Gastrocnemius medialis (tissue), 4 donors: Measurements from ENCODE around the gene ZMYND15. TPM values are rescaled to one million over a fixed set of nuclear protein-coding genes. Genes with fewer than 3 reads are reported as not detected.
"Not testable (repeated sequence)": the region's sequence is repeated elsewhere in the genome, so short reads cannot be mapped to it uniquely, and the experiment has no call there.

Experiments
- ATAC-seq, 2 donors: fragments of 150-250 bp; one replicate each; pipeline ENCODE4 v1.9.1; 2016
- DNase-seq, 2 donors: peaks; one replicate each; pipeline ENCODE4 v3.0.0-alpha.2; 2019
- H3K27ac ChIP-seq, 4 donors: fragments of 200-600 bp; sonication (generic); 1 replicate in 1 of 4; 2 replicates in 3 of 4; pipeline ENCODE4 v1.5.1; 2016 to 2018; ENCODE audit warnings: mild to moderate bottlenecking in 2 of 4, moderate library complexity in 1 of 4
- H3K27me3 ChIP-seq, 3 donors: fragments of 200-600 bp; sonication (generic) in 2 of 3; 1 replicate in 1 of 3; 2 replicates in 2 of 3; pipeline versions ENCODE4 v1.5.1 to v1.6.0; 2016 to 2019; ENCODE audit warnings: mild to moderate bottlenecking in 1 of 3, moderate library complexity in 1 of 3
- H3K36me3 ChIP-seq, 2 donors: fragments of 200-600 bp; sonication (generic) in 1 of 2; one replicate each; pipeline ENCODE4 v1.5.1; 2017 to 2018
- H3K4me1 ChIP-seq, 2 donors: fragments of 200-600 bp; sonication (generic) in 1 of 2; one replicate each; pipeline ENCODE4 v1.5.1; 2016 to 2017; ENCODE audit warnings: mild to moderate bottlenecking in 2 of 2
- H3K4me3 ChIP-seq, 4 donors: fragments of 200-600 bp; sonication (generic) in 3 of 4; 1 replicate in 1 of 4; 2 replicates in 3 of 4; pipeline ENCODE4 v1.5.1; 2016 to 2019; ENCODE audit warnings: mild to moderate bottlenecking in 2 of 4
- H3K9me3 ChIP-seq, 3 donors: fragments of 200-600 bp; sonication (generic) in 2 of 3; 1 replicate in 1 of 3; 2 replicates in 2 of 3; pipeline ENCODE4 v1.5.1; 2016 to 2019
- POLR2A ChIP-seq, 2 donors: fragments of 450-650 bp; IDR thresholded peaks; one replicate each; pipeline ENCODE4 v1.6.1; 2017; ENCODE audit warnings: antibody characterized with exemption in 2 of 2, mild to moderate bottlenecking in 2 of 2, moderate library complexity in 2 of 2
- in situ Hi-C, 4 donors: fragments of 200-750 bp; cut with MboI; loops; one replicate each; pipeline versions ENCODE4 v1.15.0 to v1.8.0; 2017; ENCODE audit warnings: low sequenced_read_pairs in 4 of 4
- intact Hi-C: fragments of 100-400 bp; cut with DNase I; formaldehyde crosslinking; loops from one replicate; pipeline ENCODE4 v1.15.1; 2023; ENCODE audit warnings: low total_unique reads
- total RNA-seq, 4 donors: library from RNA; depleted of rRNA; stranded (reverse); fragments of >200 nt; gene quantifications; one replicate each; pipeline versions ENCODE4 v1.1.0 to v1.2.3, GENCODE V29; 2016
- TF ChIP-seq, protein P1 (sequence below), 5 experiments: fragments of 450-650 bp in 3 of 5; fragments of 200-600 bp in 2 of 5; sonication (generic) in 2 of 5; IDR thresholded peaks in 4 of 5; conservative IDR thresholded peaks in 1 of 5; 1 replicate in 4 of 5; 2 replicates in 1 of 5; pipeline ENCODE4 v1.5.1; 2016 to 2019; ENCODE audit warnings: antibody characterized with exemption in 5 of 5, mild to moderate bottlenecking in 3 of 5, moderate library complexity in 3 of 5

Gene ZMYND15
- total RNA-seq, 4 donors from 2014 or later, result not detected

DNA sequence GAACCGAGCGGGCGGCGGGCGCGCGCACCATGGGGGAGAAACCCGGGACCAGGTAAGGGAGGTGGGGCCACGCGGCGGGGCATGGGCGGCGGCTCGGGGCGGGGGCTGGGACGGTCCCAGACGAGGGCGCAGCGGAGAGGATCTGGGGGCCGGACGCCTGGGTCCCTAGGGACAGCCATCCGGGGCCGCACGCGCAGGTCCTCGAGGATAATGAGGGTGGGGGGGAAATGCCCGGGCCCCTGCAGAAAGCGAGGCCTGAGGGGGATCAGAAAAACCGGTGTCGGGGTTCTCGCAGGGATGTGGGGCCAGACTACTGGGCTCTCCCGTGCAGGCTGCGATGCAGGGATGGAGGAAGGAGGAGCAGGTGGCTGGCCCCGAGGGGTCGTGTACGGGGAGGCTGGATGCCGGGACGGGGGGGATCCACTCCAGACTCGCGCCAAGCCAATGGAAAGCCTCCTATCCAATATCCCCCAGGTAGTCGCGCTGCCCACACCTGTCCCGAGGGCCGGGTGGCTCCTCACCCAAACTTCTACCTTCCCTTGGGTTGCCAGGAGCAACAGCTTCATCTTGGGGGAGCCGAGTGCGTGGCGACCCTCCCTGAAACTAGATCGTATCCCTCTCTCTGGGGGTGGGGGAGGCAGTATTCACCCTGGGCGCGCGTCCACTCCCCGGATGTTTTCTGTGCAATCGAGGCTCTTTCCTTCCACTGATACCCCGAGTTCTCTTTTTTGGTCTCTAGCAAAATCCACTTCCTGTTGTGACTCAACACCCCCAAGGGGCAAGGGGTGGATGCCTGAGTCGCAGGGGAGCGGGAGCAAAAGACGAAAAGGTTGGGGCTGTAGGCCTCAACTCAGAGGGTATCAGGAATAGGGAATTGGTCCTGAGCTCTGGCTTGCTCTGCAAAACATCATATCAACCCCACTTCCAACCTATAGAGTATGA, 28.7 kb upstream of the ZMYND15 start:
- Histone ChIP-seq H3K36me3 (no peaks in the 10 kb centered on the region), H3K9me3 (no peaks in the 10 kb centered on the region), H3K4me1 (peaks cover 13 to 19% of the 10 kb centered on the region in 2 donors), H3K4me3 (peak overlapping the region; percentile 66 to 86 (median 75)), H3K27me3 (no peaks in the 10 kb centered on the region), H3K27ac (peak overlapping the region; percentile 78 to 94 (median 83))
- TF ChIP-seq, protein P1, sequence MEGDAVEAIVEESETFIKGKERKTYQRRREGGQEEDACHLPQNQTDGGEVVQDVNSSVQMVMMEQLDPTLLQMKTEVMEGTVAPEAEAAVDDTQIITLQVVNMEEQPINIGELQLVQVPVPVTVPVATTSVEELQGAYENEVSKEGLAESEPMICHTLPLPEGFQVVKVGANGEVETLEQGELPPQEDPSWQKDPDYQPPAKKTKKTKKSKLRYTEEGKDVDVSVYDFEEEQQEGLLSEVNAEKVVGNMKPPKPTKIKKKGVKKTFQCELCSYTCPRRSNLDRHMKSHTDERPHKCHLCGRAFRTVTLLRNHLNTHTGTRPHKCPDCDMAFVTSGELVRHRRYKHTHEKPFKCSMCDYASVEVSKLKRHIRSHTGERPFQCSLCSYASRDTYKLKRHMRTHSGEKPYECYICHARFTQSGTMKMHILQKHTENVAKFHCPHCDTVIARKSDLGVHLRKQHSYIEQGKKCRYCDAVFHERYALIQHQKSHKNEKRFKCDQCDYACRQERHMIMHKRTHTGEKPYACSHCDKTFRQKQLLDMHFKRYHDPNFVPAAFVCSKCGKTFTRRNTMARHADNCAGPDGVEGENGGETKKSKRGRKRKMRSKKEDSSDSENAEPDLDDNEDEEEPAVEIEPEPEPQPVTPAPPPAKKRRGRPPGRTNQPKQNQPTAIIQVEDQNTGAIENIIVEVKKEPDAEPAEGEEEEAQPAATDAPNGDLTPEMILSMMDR (IDR thresholded peaks at IDR 0.05 in 4 of 5, conservative IDR thresholded peaks at IDR 0.05 in 1 of 5), result no peak
- peak in 1 of 2 donors; percentile 16 for TF ChIP-seq POLR2A (IDR thresholded peaks at IDR 0.05)
- in situ Hi-C loops (loop anchor here in 1 of 4 donors (10.0 kb wide), 1 partner anchor 174 kb away; no protein-coding TSS in a partner anchor), intact Hi-C loops (loop anchor here (1.0 to 5.0 kb wide), 3 partner anchors 20 to 176 kb away; partner anchors contain the start of genes MED11 and PLD2)
- ATAC-seq, result peak in 1 of 2 donors; percentile 5
- no peak for DNase-seq

DNA sequence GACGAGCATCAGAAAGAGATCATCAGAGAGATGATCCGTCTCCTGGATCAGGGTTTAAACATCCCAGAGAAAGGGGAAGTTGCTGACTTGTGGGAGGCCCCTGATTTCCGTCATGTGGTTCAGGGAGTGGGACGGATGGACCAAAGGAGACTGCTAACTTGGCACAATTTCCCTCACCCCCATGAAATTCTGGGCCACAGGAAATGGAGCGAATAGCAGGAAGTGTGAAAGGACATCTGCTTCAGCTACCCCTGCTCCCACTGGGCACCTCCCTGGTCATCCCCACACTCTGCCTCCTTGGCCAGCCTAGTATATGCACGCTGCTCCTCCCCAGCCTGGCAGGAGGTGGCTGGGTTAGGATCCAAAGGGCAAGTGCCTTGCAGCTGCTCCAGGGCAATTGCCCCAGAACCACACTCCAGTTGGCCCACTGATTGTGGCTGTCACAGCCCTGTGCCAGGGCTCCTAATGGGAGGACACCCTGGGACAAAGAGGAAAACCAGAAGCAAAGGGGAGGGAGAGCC, 27.9 kb upstream of the ZMYND15 start:
- Histone ChIP-seq H3K4me3 (peak overlapping the region in 2 of 4 donors; percentile 66 to 76), H3K9me3 (no peaks in the 10 kb centered on the region), H3K36me3 (no peaks in the 10 kb centered on the region), H3K27ac (peak overlapping the region; percentile 4 to 85 (median 46)), H3K27me3 (no peaks in the 10 kb centered on the region), H3K4me1 (peaks cover 13 to 19% of the 10 kb centered on the region in 2 donors)
- no peak for ATAC-seq
- peak; percentile 35 to 50 for DNase-seq
- in situ Hi-C loops (loop anchor here in 1 of 4 donors (10.0 kb wide), 1 partner anchor 173 kb away; no protein-coding TSS in a partner anchor), intact Hi-C loops (loop anchor here (5.0 kb wide), 2 partner anchors 96 to 176 kb away; partner anchors contain the start of gene PLD2)
- TF ChIP-seq POLR2A (IDR thresholded peaks at IDR 0.05), result no peak
- TF ChIP-seq, protein P1 (IDR thresholded peaks at IDR 0.05 in 4 of 5, conservative IDR thresholded peaks at IDR 0.05 in 1 of 5), result no peak

DNA sequence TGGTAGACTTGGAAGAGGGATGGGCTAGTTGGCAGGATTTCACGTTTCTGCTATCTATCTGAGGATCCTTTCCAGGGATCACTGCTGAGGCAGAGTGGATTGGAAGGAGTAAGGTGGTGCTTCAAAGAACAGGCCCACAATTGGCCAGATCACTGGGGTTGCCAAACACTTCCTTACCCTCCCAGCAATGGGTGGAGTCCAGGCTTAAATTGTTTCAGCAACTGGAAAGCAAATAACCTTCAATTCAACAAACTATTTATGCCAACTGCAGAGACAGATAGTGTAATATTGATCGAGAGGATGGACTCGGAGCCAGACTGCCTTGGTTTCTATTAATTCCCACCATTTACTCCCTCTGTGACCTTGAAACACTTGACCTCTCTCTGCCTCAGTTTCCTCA, 27.1 kb upstream of the ZMYND15 start:
- ATAC-seq, result no peak
- TF ChIP-seq POLR2A (IDR thresholded peaks at IDR 0.05), result no peak
- TF ChIP-seq, protein P1 (IDR thresholded peaks at IDR 0.05 in 4 of 5, conservative IDR thresholded peaks at IDR 0.05 in 1 of 5), result no peak
- intact Hi-C loops (loop anchor here (5.0 kb wide), 2 partner anchors 95 to 175 kb away; partner anchors contain the start of gene PLD2), in situ Hi-C loops (loop anchor here in 1 of 4 donors (10.0 kb wide), 1 partner anchor 172 kb away; no protein-coding TSS in a partner anchor)
- peak overlapping the region in 1 of 4 donors; percentile 66 for H3K4me3 ChIP-seq
- H3K36me3 ChIP-seq, result no peaks in the 10 kb centered on the region
- no peaks in the 10 kb centered on the region for H3K9me3 ChIP-seq
- H3K4me1 ChIP-seq, result peaks cover 13 to 19% of the 10 kb centered on the region in 2 donors
- H3K27ac ChIP-seq, result peak overlapping the region in 2 of 4 donors; percentile 78 to 85
- DNase-seq, result no peak
- no peaks in the 10 kb centered on the region for H3K27me3 ChIP-seq

DNA sequence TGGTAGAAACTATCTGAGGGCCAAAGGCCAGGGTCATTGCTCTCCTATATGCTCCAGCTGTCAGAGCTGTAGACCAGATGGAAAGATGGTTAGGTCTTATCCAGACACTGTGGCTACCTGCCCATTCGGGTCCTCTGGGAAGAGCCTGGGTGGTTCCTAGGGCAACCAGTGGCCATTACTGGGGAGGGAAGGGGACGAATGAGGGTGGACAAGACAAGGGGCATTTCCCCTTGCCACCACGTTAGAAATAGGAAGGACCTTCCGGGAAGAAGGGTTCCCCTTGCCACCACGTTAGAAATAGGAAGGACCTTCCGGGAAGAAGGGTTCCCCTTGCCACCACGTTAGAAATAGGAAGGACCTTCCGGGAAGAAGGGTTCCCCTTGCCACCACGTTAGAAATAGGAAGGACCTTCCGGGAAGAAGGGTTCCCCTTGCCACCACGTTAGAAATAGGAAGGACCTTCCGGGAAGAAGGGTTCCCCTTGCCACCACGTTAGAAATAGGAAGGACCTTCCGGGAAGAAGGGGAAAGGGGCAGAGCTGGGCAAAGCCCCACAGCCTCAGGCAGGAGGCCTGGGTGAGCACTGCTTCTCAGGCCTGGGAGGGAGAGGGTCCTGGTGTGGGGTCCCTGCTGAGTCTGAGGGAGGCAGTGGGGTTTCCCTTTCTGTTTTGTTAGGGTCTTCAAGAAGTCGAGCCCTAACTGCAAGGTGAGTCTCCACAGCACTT, 25.1 kb upstream of the ZMYND15 start:
- not testable (repeated sequence) for ATAC-seq, H3K27ac ChIP-seq, H3K9me3 ChIP-seq, DNase-seq, H3K36me3 ChIP-seq, H3K27me3 ChIP-seq, H3K4me3 ChIP-seq
- intact Hi-C loops, result loop anchor here (5.0 kb wide), 2 partner anchors 93 to 173 kb away; partner anchors contain the start of gene PLD2
- H3K4me1 ChIP-seq, result peaks cover 13 to 19% of the 10 kb centered on the region in 2 donors
- in situ Hi-C loops, result loop anchor here in 1 of 4 donors (10.0 kb wide), 1 partner anchor 170 kb away; no protein-coding TSS in a partner anchor
